Measurements from ENCODE around the gene CIRBP. TPM values are rescaled to one million over a fixed set of nuclear protein-coding genes. Genes with fewer than 3 reads are reported as not detected.

CIRBP gene
- total and polyA plus RNA-seq, 9 of the 15 experiments (the other 6 are each of a cell fraction or from before 2014, with no cell fraction given): 20.5 to 327 (median 176) TPM

GRCh38 chr19:1237027-1237659 lies 32.0 kb upstream of the CIRBP start (continued):
- TF ChIP-seq DLX4 (CRISPR knock-in tag; IDR thresholded peaks at IDR 0.05) (no peak), TEAD1 (CRISPR knock-in tag; IDR thresholded peaks at IDR 0.05) (no peak), PCBP2 (IDR thresholded peaks at IDR 0.05; ENCODE audit: low read depth, low read length, poor library complexity, severe bottlenecking) (no peak), ZNF239 (CRISPR knock-in tag; IDR thresholded peaks at IDR 0.05) (no peak), HNRNPK (IDR thresholded peaks at IDR 0.05; ENCODE audit: low read depth, low read length, poor library complexity, severe bottlenecking) (no peak), NUFIP1 (IDR thresholded peaks at IDR 0.05; ENCODE audit: partially characterized antibody) (no peak), ZNF699 (CRISPR knock-in tag; IDR thresholded peaks at IDR 0.05; ENCODE audit: insufficient replicate concordance) (no peak), LCOR (CRISPR knock-in tag; IDR thresholded peaks at IDR 0.05) (no peak), ARID4B (CRISPR knock-in tag; IDR thresholded peaks at IDR 0.05) (peak; percentile 29; the same call in 1 of the 2 replicates), NFIC (IDR thresholded peaks at IDR 0.05) (0 out of 2 replicates have a peak, but pooled peaks have one; percentile 16), MXD1 (CRISPR knock-in tag; IDR thresholded peaks at IDR 0.05; ENCODE audit: borderline replicate concordance, poor library complexity, severe bottlenecking) (no peak), MTA1 (IDR thresholded peaks at IDR 0.05; ENCODE audit: borderline replicate concordance) (no peak), MEF2A (IDR thresholded peaks at IDR 0.05; ENCODE audit: control insufficient read depth, low read depth, low read length) (no peak), BMI1 (IDR thresholded peaks at IDR 0.05; ENCODE audit: low read length) (no peak), BRD9 (IDR thresholded peaks at IDR 0.05; ENCODE audit: low read depth, partially characterized antibody) (no peak), ILF3 (IDR thresholded peaks at IDR 0.05; ENCODE audit: borderline replicate concordance) (no peak), ZNF436 (CRISPR knock-in tag; IDR thresholded peaks at IDR 0.05) (no peak), MYNN (IDR thresholded peaks at IDR 0.05) (no peak), MYNN (CRISPR knock-in tag; IDR thresholded peaks at IDR 0.05) (no peak), CEBPB (tag; IDR thresholded peaks at IDR 0.05) (no peak), THRB (CRISPR knock-in tag; conservative IDR thresholded peaks at IDR 0.05) (0 out of 2 replicates have a peak, but pooled peaks have one; percentile 56), SREBF1 (IDR thresholded peaks at IDR 0.05; ENCODE audit: borderline replicate concordance, low read depth, low read length) (no peak), ZNF174 (CRISPR knock-in tag; IDR thresholded peaks at IDR 0.05) (no peak)

All from K562 (cell line).